ENCODE measurements around the gene HM13. TPM values are rescaled to one million over a fixed set of nuclear protein-coding genes. Genes with fewer than 3 reads are reported as not detected.
"Not testable (repeated sequence)": the region's sequence is repeated elsewhere in the genome, so short reads cannot be mapped to it uniquely, and the experiment has no call there.

HM13 gene
- total RNA-seq, 2 experiments from 2014 or later, result 67.3 to 69.4 TPM

DNA sequence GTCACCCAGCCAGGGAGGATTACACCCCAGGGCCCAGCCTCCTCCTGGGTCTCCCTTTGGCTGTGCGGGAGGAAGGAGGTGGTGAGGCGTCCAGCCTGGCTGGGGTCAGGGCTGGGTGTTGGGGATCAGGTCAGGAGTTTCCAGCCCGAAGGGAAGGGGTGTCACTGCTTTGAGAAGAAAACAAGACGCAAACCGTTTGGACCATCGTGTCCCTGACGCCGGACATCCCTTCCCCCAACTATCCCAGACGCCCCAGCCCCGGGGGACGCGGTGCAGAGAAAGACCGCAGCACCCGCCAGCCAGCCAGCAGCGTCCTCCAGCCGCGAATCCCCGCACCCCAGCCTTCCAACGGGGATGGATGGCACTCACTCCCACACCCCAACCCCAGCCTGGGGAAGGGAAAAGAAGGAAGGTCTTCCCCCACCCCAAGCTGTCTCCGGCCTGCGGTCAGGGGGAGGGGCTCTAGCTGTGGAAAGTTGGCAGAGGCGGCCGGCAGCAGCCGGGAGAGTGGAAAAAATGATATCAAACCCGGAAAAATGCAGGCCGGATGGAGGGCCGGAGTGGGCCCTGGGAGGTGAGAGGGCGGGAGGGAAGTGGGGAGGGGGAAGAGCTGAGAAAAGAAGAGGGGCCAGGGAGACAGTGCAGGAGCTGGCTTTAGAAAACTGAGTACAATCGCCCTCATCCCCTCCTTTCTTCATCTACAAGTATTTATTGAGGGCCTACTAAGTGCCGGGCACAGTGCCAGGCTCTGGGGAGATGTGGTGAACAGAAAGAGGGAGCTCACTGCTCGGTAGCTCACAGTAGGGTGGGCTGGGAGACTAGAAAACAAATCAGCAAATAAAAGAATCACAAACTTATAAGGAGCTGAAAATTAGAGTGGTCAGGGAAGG lies 28.5 kb upstream of the HM13 start:
- H3K4me1 Mint-ChIP-seq (ENCODE audit: low read depth), result peaks cover 12% of the 10 kb centered on the region
- DNase-seq, result peak; percentile 12
- no peak overlapping the region for H3K4me3 Mint-ChIP-seq
- H3K27me3 Mint-ChIP-seq (ENCODE audit: low read depth), result peaks cover 26% of the 10 kb centered on the region
- intact Hi-C loops (cut with micrococcal nuclease), result no loop called here
- no peaks in the 10 kb centered on the region for H3K36me3 Mint-ChIP-seq (ENCODE audit: low read depth)
- no peak overlapping the region for H3K27ac Mint-ChIP-seq
- no peaks in the 10 kb centered on the region for H3K9me3 Mint-ChIP-seq
- CTCF ChIA-PET, result interaction anchor here (0.7 to 7.2 kb wide), 3 partner anchors 17 to 103 kb away, joined by 3 to 60 read pairs (median 5); no protein-coding TSS in a partner anchor

DNA sequence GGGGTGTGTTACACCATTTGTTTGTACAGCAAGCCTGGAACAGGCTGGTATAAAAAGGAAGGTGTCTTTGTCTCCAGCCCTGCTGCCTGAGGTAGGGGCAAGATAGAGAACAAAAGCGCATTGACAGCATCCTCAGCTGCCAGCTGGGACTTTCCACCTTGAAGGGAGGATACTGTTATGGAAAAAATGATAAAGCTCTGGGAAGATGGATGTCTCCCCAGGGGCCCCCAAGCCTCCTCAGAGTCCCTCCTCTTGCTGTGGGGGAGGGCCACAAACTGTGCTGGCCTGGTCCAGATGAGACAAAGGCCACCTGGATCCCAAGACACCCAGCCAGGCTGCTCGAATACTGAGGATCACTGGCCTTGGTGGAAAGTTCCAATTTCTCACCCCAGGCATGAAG lies 26.1 kb upstream of the HM13 start:
- intact Hi-C loops (cut with micrococcal nuclease), result no loop called here
- Mint-ChIP-seq H3K4me3 (no peak overlapping the region), H3K27me3 (ENCODE audit: low read depth) (peaks cover 17% of the 10 kb centered on the region), H3K36me3 (ENCODE audit: low read depth) (no peaks in the 10 kb centered on the region), H3K27ac (no peak overlapping the region), H3K4me1 (ENCODE audit: low read depth) (peaks cover 12% of the 10 kb centered on the region), H3K9me3 (no peaks in the 10 kb centered on the region)
- CTCF ChIA-PET, result interaction anchor here (0.6 to 7.2 kb wide), 4 partner anchors 14 to 158 kb away, joined by 3 to 60 read pairs (median 4); no protein-coding TSS in a partner anchor
- DNase-seq, result no peak

DNA sequence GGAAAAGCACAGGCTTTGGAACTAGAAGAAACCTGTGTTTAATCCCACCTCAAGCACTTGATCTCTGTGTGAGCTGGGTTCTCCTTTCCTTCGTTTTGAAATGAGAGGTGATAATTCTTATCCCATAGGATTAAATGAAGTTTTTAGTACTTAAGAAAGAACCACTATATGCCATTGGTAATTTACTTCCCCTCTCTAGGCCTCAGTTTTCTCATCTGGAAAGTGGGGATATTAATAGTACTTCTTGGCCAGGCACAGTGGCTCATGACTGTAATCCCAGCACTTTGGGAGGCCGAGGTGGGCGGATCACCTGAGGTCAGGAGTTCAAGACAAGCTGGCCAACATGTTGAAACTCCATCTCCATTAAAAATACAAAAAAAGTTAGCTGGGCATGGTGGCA lies 25.1 kb upstream of the HM13 start:
- no peaks in the 10 kb centered on the region for H3K36me3 Mint-ChIP-seq (ENCODE audit: low read depth)
- H3K27ac Mint-ChIP-seq, result no peak overlapping the region
- H3K4me1 Mint-ChIP-seq (ENCODE audit: low read depth), result peaks cover 12% of the 10 kb centered on the region
- peaks cover 13% of the 10 kb centered on the region for H3K27me3 Mint-ChIP-seq (ENCODE audit: low read depth)
- intact Hi-C loops (cut with micrococcal nuclease), result no loop called here
- no peak for DNase-seq
- H3K9me3 Mint-ChIP-seq, result no peaks in the 10 kb centered on the region
- H3K4me3 Mint-ChIP-seq, result no peak overlapping the region
- CTCF ChIA-PET, result interaction anchor here (7.2 kb wide), 1 partner anchor 13 kb away, joined by 60 read pairs; no protein-coding TSS in a partner anchor

DNA sequence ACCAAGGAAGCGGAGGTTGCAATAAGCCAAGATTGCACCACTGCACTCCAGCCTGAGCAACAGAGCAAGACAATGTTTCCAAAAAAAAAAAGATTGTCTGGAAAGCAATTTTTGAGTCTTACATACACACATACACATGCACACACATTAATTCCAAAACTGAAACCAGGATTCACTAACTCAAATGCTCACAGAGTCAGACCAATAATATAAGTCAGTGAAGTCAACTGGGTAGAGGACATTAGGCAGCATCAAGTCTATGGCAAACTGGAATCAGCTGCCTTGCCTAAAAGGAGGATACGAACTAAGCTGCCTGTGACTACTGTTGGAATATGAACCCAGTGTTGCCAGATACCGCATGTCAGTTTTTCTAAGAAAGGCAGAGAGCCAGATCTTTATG lies 23.5 kb upstream of the HM13 start:
- peaks cover 4% of the 10 kb centered on the region for H3K27me3 Mint-ChIP-seq (ENCODE audit: low read depth)
- CTCF ChIA-PET, result interaction anchor here (0.6 to 7.2 kb wide), 5 partner anchors 12 to 137 kb away, joined by 3 to 60 read pairs (median 3); no protein-coding TSS in a partner anchor
- no peaks in the 10 kb centered on the region for H3K36me3 Mint-ChIP-seq (ENCODE audit: low read depth)
- no peak overlapping the region for H3K4me3 Mint-ChIP-seq
- intact Hi-C loops (cut with micrococcal nuclease), result no loop called here
- H3K4me1 Mint-ChIP-seq (ENCODE audit: low read depth), result peaks cover 3% of the 10 kb centered on the region
- no peak for DNase-seq
- no peak overlapping the region for H3K27ac Mint-ChIP-seq
- H3K9me3 Mint-ChIP-seq, result no peaks in the 10 kb centered on the region

DNA sequence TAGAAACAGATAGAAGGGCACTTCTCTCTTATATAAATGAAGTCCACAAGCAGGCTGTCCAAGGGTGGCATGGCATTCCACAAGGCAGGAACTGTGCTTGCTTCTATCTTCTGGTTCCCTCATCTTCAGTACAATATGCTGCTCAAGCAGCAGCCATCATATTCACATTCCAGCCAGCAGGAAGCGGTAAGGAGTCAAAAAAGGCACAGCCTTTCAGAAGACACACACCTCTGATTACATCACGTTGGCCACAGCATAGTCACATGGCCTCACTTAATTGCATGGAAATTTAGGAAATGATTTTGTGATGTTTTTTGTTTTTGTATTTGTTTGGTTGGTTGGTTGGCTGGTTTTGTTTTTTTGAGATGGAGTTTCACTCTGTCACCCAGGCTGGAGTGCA lies 20.1 kb upstream of the HM13 start:
- H3K27ac Mint-ChIP-seq, result no peak overlapping the region
- CTCF ChIA-PET, result interaction anchor here (3.2 kb wide), 1 partner anchor 8 kb away, joined by 11 read pairs; no protein-coding TSS in a partner anchor

DNA sequence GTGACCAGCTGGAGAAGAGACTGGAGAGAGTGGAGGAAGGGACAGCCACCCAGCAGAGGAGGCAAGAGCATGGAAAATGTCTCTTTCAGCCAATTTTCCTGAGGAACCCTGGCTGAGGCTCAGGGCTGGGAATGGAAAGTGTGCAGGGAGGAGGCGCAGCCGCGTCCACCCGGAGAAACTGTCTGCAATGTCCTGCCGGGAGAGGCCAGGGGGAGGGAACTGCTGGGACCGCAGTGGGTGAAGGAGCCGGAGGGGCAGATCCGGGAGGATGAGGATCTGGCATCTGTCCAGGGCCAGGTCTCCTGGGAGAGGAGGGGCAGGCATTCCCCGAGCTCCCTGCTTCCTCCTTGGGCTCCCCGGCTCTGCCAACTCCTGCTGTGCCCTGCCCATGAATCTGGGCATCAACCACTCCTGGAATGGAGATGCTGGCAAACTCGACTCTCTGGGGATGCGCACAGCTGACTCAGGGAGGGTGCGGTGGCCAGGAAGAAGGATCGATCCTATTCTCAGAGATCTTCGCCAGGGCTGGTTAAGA lies 17.4 kb upstream of the HM13 start:
- Mint-ChIP-seq H3K36me3 (ENCODE audit: low read depth) (no peaks in the 10 kb centered on the region), H3K4me3 (no peak overlapping the region)
- intact Hi-C loops (cut with micrococcal nuclease), result no loop called here

More for the DNA sequence above, 20.1 kb upstream of the HM13 start:
- peaks cover 4% of the 10 kb centered on the region for H3K27me3 Mint-ChIP-seq (ENCODE audit: low read depth)
- no peak overlapping the region for H3K4me3 Mint-ChIP-seq
- no peaks in the 10 kb centered on the region for H3K4me1 Mint-ChIP-seq (ENCODE audit: low read depth)
- no peak for DNase-seq
- H3K36me3 Mint-ChIP-seq (ENCODE audit: low read depth), result no peaks in the 10 kb centered on the region
- intact Hi-C loops (cut with micrococcal nuclease), result no loop called here
- no peaks in the 10 kb centered on the region for H3K9me3 Mint-ChIP-seq

DNA sequence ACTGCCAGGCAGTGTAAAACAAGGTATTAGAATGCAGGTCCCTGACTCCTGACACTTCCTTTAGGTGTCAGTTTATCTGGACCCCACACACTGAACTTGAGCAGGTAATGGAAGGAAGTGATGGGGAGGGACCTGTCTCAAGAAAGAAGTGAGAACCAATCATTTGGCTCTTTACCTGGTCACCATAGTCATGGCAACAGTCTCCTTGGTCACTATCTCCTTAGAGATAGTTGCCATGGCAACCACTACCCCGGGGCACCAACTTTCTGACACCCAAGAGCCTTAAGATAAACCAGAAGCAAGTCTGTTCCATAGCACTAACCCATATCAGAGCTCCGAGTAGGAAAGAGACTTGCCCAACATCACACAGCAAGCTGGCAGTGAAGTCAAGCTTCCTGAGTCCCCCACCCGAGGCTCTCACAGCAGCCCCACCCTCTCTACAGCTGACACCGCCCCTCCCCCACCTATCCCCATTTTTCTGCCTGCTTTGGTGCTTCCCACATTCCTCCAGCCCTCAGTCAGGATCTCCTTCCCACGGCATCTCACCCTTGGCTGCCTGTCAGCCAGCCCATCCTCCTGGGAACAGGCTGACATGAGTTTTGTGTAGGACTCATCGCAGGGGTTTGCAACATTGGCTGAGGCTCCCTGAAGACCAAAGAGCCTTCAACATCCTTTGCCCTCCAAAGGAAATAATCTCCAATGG lies 16.3 kb upstream of the HM13 start:
- H3K4me1 Mint-ChIP-seq (ENCODE audit: low read depth), result no peaks in the 10 kb centered on the region
- intact Hi-C loops (cut with micrococcal nuclease), result no loop called here
- CTCF ChIA-PET, result no interaction called here

More for the DNA sequence above, 17.4 kb upstream of the HM13 start:
- Mint-ChIP-seq H3K27ac (no peak overlapping the region), H3K27me3 (ENCODE audit: low read depth) (peaks cover 4% of the 10 kb centered on the region), H3K4me1 (ENCODE audit: low read depth) (no peaks in the 10 kb centered on the region), H3K9me3 (no peaks in the 10 kb centered on the region)
- CTCF ChIA-PET, result no interaction called here
- no peak for DNase-seq

DNA sequence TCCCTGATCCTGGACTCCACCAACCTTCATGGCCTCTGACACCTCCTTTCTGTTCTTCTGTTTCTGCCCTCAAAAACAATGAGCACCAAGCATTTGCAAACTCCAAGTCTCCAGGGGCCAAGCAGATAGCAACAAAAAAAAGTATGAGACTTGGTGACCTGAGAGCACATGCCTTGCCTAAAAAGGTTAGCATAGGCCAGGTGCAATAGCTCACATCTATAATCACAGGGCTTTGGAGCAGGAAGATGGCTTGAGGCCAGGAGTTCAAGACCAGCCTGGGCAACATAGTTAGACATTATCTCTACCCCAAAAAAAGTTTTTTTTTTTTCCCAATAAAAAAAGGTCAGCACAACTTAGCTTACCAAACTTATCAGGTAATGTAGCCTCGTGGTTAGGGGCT lies 13.7 kb upstream of the HM13 start:
- H3K27ac Mint-ChIP-seq, result no peak overlapping the region
- no peaks in the 10 kb centered on the region for H3K36me3 Mint-ChIP-seq (ENCODE audit: low read depth)
- no peaks in the 10 kb centered on the region for H3K9me3 Mint-ChIP-seq
- H3K4me3 Mint-ChIP-seq, result no peak overlapping the region
- no peak for DNase-seq
- intact Hi-C loops (cut with micrococcal nuclease), result no loop called here
- peaks cover 6% of the 10 kb centered on the region for H3K27me3 Mint-ChIP-seq (ENCODE audit: low read depth)
- CTCF ChIA-PET, result interaction anchor here (4.4 to 5.7 kb wide), 2 partner anchors 12 to 41 kb away, joined by 60 to 132 read pairs; no protein-coding TSS in a partner anchor
- peaks cover 3% of the 10 kb centered on the region for H3K4me1 Mint-ChIP-seq (ENCODE audit: low read depth)

More for the DNA sequence above, 16.3 kb upstream of the HM13 start:
- no peak overlapping the region for H3K27ac Mint-ChIP-seq
- H3K4me3 Mint-ChIP-seq, result no peak overlapping the region
- DNase-seq, result no peak
- peaks cover 4% of the 10 kb centered on the region for H3K27me3 Mint-ChIP-seq (ENCODE audit: low read depth)
- H3K9me3 Mint-ChIP-seq, result no peaks in the 10 kb centered on the region
- no peaks in the 10 kb centered on the region for H3K36me3 Mint-ChIP-seq (ENCODE audit: low read depth)

DNA sequence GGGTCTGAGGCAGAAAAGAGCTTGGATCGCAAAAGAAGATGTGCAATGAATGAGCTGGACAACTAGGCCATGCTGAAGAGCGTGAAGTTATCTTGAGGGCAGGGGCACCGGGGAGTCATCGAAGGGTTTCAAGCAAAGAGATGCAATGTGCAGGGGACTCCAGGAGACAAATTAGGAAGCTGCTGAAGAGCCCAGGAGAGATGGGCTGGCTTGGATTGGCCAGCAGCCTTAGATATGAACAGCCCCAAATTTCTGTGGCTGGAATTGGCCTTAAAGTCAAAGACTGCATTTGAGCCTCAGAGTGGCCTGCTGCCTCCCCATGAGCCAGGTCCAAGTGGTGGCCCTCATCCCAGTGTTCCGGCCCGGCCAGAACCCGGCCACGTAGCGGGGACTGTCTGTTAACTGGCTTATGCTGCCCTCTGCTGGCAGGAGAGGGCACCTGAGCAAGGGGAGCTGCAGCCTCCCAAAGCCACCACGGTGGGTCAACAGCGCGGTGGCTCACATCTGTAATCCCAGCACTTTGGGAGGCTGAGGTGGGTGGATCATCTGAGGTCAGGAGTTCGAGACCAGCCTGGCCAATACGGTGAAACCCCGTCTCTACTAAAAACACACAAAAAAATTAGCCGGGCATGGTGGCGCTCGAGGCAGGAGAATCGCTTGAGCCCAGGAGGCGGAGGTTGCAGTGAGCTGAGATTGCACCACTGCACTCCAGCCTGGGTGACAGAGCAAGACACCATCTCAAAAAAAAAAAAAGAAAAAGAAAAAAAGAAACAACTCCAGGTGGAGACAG lies 11.2 kb upstream of the HM13 start:
- CTCF ChIA-PET, result interaction anchor here (0.5 to 5.7 kb wide), 35 partner anchors 9 to 1969 kb away, joined by 3 to 132 read pairs (median 4); partner anchors contain the start of genes DEFB123, DEFB124, ID1 and REM1
- intact Hi-C loops (cut with micrococcal nuclease), result loop anchor here (1.0 to 2.0 kb wide), 2 partner anchors 43 to 190 kb away; no protein-coding TSS in a partner anchor
- H3K36me3 Mint-ChIP-seq (ENCODE audit: low read depth); H3K9me3 Mint-ChIP-seq; H3K27me3 Mint-ChIP-seq (ENCODE audit: low read depth); H3K4me1 Mint-ChIP-seq (ENCODE audit: low read depth); H3K27ac Mint-ChIP-seq; H3K4me3 Mint-ChIP-seq: not testable (repeated sequence)
- peak; percentile 84 for DNase-seq

DNA sequence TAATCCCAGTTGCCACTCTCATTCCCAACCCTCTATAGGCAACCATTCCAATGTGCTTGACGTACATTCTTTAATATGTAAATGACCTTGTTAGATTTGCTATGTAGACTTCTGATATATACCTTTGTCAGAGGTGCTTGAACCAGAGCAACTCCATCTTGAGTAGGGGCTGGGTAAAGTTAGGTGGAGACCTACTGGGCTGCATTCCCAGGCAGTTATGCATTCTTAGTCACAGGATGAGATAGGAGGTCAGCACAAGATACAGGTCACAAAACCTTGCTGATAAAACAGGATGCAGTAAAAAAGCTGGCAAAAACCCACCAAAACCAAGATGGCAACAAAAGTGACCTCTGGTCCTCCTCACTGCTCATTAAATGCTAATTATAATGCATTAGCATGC lies 8.3 kb upstream of the HM13 start:
- intact Hi-C loops (cut with micrococcal nuclease), result no loop called here
- H3K27me3 Mint-ChIP-seq (ENCODE audit: low read depth), result peaks cover 1% of the 10 kb centered on the region
- H3K9me3 Mint-ChIP-seq, result peaks cover 2% of the 10 kb centered on the region
- no peak overlapping the region for H3K27ac Mint-ChIP-seq
- H3K36me3 Mint-ChIP-seq (ENCODE audit: low read depth), result no peaks in the 10 kb centered on the region
- no peak overlapping the region for H3K4me3 Mint-ChIP-seq
- CTCF ChIA-PET, result no interaction called here
- peaks cover 3% of the 10 kb centered on the region for H3K4me1 Mint-ChIP-seq (ENCODE audit: low read depth)
- DNase-seq, result no peak

DNA sequence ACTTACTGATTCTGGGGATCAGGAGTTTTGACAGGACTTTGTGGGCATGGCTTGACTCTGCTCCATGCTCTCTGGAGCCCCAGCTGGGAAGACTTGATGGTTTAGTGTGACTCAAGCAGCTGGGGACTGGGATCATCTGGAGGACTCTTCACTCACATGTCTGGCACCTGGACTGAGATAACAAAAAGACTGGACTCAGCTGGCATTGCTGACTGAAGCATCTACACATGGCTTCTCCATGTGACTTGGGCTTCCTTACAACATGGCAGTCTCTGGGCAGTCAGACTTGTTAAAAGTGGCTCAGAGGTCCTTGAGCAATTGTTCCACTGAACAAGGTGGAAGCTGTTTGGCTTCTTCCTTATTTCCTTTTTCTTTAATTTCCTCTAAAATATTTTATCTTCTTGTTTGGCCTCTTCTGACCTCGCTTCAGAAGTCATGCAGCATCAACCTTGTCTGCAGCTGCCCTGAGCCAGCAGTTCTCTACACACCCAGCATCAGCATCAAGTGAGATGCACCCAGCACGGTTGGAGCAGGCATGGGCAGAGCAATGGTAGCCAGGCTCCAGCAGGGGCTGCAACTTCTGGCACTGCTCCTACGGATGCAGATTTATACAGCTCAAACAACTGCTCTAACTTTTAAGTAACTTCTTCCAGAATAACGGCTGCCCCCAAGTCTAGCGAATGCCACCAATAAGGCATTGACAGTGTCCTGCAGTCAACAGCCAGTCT lies 5.6 kb upstream of the HM13 start:
- DNase-seq, result no peak
- CTCF ChIA-PET, result interaction anchor here (1.0 to 3.0 kb wide), 2 partner anchors 48 to 128 kb away, joined by 3 to 16 read pairs; no protein-coding TSS in a partner anchor
- intact Hi-C loops (cut with micrococcal nuclease), result no loop called here
- H3K36me3 Mint-ChIP-seq (ENCODE audit: low read depth), result no peaks in the 10 kb centered on the region
- no peak overlapping the region for H3K4me3 Mint-ChIP-seq
- H3K27me3 Mint-ChIP-seq (ENCODE audit: low read depth), result peaks cover 1% of the 10 kb centered on the region
- no peaks in the 10 kb centered on the region for H3K4me1 Mint-ChIP-seq (ENCODE audit: low read depth)
- H3K27ac Mint-ChIP-seq, result no peak overlapping the region
- peaks cover 2% of the 10 kb centered on the region for H3K9me3 Mint-ChIP-seq

All from activated naive CD4-positive, alpha-beta T cell treated with anti-CD3 and anti-CD28 coated beads for 36 hours (primary cell).